Measurements from ENCODE around the gene PACSIN3. TPM values are rescaled to one million over a fixed set of nuclear protein-coding genes. Genes with fewer than 3 reads are reported as not detected.

Gene PACSIN3
- total RNA-seq, 2 donors from 2014 or later = 48.0 to 66.6 TPM

DNA sequence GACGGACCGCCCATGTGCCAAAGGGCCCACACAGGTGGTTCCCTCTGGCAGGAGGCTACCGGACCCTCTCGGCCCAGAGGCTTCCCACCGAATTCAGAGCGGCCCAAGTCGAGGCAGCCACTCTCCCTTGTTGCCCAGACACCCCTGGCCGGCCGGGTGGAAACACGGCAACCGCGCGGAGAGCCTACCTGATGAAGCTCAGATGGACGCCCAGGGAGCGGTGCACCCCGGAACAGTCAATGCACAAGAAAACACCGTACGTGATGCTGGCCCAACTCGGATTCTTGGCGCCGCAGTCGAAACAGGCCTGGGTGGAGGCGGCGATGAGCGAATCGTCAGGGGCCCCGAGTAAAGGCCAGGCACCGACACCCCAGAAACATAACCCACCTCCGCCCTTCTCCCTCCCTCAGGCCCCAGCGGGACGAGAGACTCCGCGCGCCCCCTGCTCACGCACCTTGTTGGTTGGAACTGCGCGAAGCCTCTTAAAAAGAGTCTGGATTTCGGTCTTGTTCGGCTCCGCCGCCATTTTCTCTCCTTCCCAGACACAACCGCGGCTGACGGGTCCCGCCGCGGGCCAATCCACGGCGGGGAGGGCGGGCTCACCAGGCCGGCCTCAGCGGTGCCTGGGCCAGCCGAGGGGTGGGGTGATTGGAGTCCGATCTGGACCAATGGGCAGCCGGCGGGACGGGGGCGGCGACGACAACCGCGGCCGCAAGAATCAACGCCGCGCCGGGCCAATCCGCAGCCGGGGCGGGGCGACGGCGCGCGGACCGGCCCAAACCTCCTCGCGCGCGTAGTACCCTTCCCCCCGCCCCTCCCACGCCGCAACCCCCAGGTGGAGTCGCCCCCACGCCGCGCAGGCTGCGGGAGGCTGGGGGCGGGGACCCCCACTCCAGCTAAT, 9.7 kb downstream of the PACSIN3 start, which contains the start of gene ARFGAP2:
TSS of gene ARFGAP2 (minus strand) at position 552 of the 901 bp plus-strand sequence. CDS start at position 526, 26 bp downstream.
- Histone ChIP-seq H3K4me3 (ENCODE audit: low read length) (peak within 1 kb of the TSS; percentile 100), H3K4me1 (ENCODE audit: control insufficient read depth, insufficient read depth, low read length) (peaks cover 8% of the 10 kb centered on the region), H3K27me3 (ENCODE audit: control insufficient read depth, insufficient read depth, low read length, poor library complexity, severe bottlenecking) (no peaks in the 10 kb centered on the region), H3K27ac (ENCODE audit: low read depth, low read length) (peak within 1 kb of the TSS; percentile 93), H3K36me3 (ENCODE audit: control insufficient read depth, insufficient read depth, low read length) (peaks cover 50% of the 10 kb centered on the region), H3K9ac (ENCODE audit: extremely low read depth, low read length, poor library complexity, severe bottlenecking) (peak within 1 kb of the TSS; percentile 99), H3K9me3 (ENCODE audit: control insufficient read depth, low read length) (no peaks in the 10 kb centered on the region)
- Mint-ChIP-seq H3K27me3 (ENCODE audit: insufficient read depth) (no peaks in the 10 kb centered on the region), H3K27ac (peak within 1 kb of the TSS; percentile 100), H3K9me3 (no peaks in the 10 kb centered on the region), H3K4me1 (peaks cover 8% of the 10 kb centered on the region), H3K4me3 (peak within 1 kb of the TSS; percentile 98), H3K36me3 (ENCODE audit: low read depth) (peaks cover 36% of the 10 kb centered on the region)
- 0% methylated on average over 38 to 89 of the region's 89 CpGs for WGBS, 2 experiments (ENCODE audit: insufficient coverage in 1 of 2, insufficient read length in 1 of 2)
- DNase-seq = peak; percentile 98
- TF ChIP-seq, protein P1, sequence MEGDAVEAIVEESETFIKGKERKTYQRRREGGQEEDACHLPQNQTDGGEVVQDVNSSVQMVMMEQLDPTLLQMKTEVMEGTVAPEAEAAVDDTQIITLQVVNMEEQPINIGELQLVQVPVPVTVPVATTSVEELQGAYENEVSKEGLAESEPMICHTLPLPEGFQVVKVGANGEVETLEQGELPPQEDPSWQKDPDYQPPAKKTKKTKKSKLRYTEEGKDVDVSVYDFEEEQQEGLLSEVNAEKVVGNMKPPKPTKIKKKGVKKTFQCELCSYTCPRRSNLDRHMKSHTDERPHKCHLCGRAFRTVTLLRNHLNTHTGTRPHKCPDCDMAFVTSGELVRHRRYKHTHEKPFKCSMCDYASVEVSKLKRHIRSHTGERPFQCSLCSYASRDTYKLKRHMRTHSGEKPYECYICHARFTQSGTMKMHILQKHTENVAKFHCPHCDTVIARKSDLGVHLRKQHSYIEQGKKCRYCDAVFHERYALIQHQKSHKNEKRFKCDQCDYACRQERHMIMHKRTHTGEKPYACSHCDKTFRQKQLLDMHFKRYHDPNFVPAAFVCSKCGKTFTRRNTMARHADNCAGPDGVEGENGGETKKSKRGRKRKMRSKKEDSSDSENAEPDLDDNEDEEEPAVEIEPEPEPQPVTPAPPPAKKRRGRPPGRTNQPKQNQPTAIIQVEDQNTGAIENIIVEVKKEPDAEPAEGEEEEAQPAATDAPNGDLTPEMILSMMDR (conservative IDR thresholded peaks at IDR 0.05) = no peak

DNA sequence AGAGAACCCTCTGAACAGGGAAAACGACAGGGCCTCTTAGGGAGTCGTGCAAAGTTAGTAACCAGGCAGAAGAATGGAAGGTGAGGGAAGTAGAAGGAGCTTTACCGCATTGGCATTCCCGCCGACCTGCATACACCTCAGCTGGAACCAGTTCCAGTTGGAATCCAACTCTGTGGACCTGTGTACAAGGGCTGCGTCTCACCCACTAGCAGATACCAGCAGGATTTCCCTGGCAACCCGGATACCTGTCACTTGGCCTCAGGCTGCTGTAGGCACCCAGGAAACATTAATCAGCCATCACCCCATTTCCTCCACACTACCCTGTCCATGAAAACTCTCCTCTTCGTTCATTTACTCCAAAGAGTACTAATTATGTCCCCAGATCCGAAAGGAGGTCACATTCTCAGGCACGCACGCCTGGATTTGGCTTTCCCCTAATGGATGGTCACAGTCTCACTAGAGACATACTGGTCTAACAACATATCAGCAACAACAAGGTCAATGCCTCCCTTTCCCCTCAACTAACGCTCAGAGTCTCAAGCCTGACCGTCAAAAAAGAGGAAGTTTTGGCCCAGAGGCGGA, 10.4 kb downstream of the PACSIN3 start:
- WGBS, 2 experiments (ENCODE audit: insufficient coverage in 1 of 2, insufficient read length in 1 of 2) = 49 to 60% methylated on average over 10 to 14 of the region's 14 CpGs
- peaks cover 58% of the 10 kb centered on the region for H3K36me3 ChIP-seq (ENCODE audit: control insufficient read depth, insufficient read depth, low read length)

DNA sequence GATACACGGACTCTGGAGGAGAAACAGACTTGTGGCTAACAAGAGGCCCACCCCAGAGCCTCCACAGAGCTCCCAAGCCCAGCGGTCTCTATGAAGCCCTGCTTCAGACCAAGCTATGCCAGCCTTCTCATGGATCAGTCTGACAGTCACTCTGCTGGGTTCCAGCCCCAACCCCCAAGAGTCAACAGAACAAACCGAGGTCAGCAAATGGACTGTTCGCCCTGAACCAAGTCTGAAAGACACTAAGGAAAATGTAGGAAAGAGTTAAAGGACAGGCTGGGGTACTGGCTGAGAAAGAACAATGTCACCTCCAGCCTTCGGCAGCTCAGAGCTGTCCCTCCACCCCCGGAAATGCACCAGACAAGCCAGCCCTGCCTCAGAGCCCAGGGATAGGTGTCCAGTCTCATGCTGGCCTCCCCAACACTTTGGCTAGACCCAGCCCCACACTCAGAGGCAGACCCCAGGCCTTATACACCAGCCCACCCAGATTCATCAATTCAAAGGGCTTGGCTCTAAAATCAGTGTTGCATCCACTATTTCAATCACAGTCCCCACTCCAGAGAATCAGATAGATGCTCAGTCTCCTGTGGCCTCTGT, 13.4 kb downstream of the PACSIN3 start:
- Histone ChIP-seq H3K4me1 (ENCODE audit: control insufficient read depth, insufficient read depth, low read length) (peaks cover 8% of the 10 kb centered on the region), H3K36me3 (ENCODE audit: control insufficient read depth, insufficient read depth, low read length) (peaks cover 66% of the 10 kb centered on the region), H3K4me3 (ENCODE audit: low read length) (no peak overlapping the region), H3K27me3 (ENCODE audit: control insufficient read depth, insufficient read depth, low read length, poor library complexity, severe bottlenecking) (no peaks in the 10 kb centered on the region), H3K9me3 (ENCODE audit: control insufficient read depth, low read length) (no peaks in the 10 kb centered on the region), H3K27ac (ENCODE audit: low read depth, low read length) (no peak overlapping the region), H3K9ac (ENCODE audit: extremely low read depth, low read length, poor library complexity, severe bottlenecking) (no peak overlapping the region)
- Mint-ChIP-seq H3K27me3 (ENCODE audit: insufficient read depth) (no peaks in the 10 kb centered on the region), H3K9me3 (no peaks in the 10 kb centered on the region), H3K27ac (no peak overlapping the region), H3K4me3 (no peak overlapping the region), H3K4me1 (peaks cover 6% of the 10 kb centered on the region), H3K36me3 (ENCODE audit: low read depth) (peaks cover 54% of the 10 kb centered on the region)
- TF ChIP-seq, protein P1 (conservative IDR thresholded peaks at IDR 0.05) = no peak
- 82 to 87% methylated on average over 6 of the region's 6 CpGs for WGBS, 2 experiments (ENCODE audit: insufficient coverage in 1 of 2, insufficient read length in 1 of 2)
- no peak for DNase-seq

More for the DNA sequence above, 10.4 kb downstream of the PACSIN3 start:
- DNase-seq = no peak
- Mint-ChIP-seq H3K27me3 (ENCODE audit: insufficient read depth) (no peaks in the 10 kb centered on the region), H3K4me3 (peak overlapping the region; percentile 98), H3K4me1 (peaks cover 8% of the 10 kb centered on the region), H3K9me3 (no peaks in the 10 kb centered on the region), H3K36me3 (ENCODE audit: low read depth) (peaks cover 43% of the 10 kb centered on the region), H3K27ac (peak overlapping the region; percentile 100)
- Histone ChIP-seq H3K9ac (ENCODE audit: extremely low read depth, low read length, poor library complexity, severe bottlenecking) (peak overlapping the region; percentile 99), H3K27ac (ENCODE audit: low read depth, low read length) (peak overlapping the region; percentile 83), H3K4me3 (ENCODE audit: low read length) (peak overlapping the region; percentile 100), H3K4me1 (ENCODE audit: control insufficient read depth, insufficient read depth, low read length) (peaks cover 8% of the 10 kb centered on the region), H3K27me3 (ENCODE audit: control insufficient read depth, insufficient read depth, low read length, poor library complexity, severe bottlenecking) (no peaks in the 10 kb centered on the region), H3K9me3 (ENCODE audit: control insufficient read depth, low read length) (no peaks in the 10 kb centered on the region)
- TF ChIP-seq, protein P1 (conservative IDR thresholded peaks at IDR 0.05) = no peak
